Ishikawa (cell line): ENCODE results near the gene CDK16.

ENCODE experiments used
- CREB1 ChIP-seq: IDR thresholded peaks from 2 replicates; pipeline ENCODE4 v1.6.1; 2012; ENCODE audit warnings: low read depth
- EP300 ChIP-seq: IDR thresholded peaks from 2 replicates; pipeline ENCODE4 v1.6.1; 2012; ENCODE audit warnings: borderline replicate concordance
- NFIC ChIP-seq: IDR thresholded peaks from 2 replicates; pipeline ENCODE4 v1.6.1; 2012
- RAD21 ChIP-seq: IDR thresholded peaks from 2 replicates; pipeline ENCODE4 v1.6.1; 2012; ENCODE audit warnings: low read depth
- TF ChIP-seq, protein P1 (sequence below): IDR thresholded peaks from 2 replicates; pipeline ENCODE4 v1.6.1; 2012
- TF ChIP-seq, protein P2 (sequence below): IDR thresholded peaks from 2 replicates; pipeline ENCODE4 v1.6.1; 2012; ENCODE audit warnings: low read depth, mild to moderate bottlenecking

GRCh38 chrX:47209508-47210238, 8.8 kb upstream of the CDK16 start:
- TF ChIP-seq RAD21 (no peak), NFIC (no peak), EP300 (no peak), CREB1 (no peak)
- TF ChIP-seq, protein P1, sequence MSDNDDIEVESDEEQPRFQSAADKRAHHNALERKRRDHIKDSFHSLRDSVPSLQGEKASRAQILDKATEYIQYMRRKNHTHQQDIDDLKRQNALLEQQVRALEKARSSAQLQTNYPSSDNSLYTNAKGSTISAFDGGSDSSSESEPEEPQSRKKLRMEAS, result no peak
- TF ChIP-seq, protein P2, sequence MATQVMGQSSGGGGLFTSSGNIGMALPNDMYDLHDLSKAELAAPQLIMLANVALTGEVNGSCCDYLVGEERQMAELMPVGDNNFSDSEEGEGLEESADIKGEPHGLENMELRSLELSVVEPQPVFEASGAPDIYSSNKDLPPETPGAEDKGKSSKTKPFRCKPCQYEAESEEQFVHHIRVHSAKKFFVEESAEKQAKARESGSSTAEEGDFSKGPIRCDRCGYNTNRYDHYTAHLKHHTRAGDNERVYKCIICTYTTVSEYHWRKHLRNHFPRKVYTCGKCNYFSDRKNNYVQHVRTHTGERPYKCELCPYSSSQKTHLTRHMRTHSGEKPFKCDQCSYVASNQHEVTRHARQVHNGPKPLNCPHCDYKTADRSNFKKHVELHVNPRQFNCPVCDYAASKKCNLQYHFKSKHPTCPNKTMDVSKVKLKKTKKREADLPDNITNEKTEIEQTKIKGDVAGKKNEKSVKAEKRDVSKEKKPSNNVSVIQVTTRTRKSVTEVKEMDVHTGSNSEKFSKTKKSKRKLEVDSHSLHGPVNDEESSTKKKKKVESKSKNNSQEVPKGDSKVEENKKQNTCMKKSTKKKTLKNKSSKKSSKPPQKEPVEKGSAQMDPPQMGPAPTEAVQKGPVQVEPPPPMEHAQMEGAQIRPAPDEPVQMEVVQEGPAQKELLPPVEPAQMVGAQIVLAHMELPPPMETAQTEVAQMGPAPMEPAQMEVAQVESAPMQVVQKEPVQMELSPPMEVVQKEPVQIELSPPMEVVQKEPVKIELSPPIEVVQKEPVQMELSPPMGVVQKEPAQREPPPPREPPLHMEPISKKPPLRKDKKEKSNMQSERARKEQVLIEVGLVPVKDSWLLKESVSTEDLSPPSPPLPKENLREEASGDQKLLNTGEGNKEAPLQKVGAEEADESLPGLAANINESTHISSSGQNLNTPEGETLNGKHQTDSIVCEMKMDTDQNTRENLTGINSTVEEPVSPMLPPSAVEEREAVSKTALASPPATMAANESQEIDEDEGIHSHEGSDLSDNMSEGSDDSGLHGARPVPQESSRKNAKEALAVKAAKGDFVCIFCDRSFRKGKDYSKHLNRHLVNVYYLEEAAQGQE, result no peak
